ENCODE measurements around the gene KCNQ2. TPM values are rescaled to one million over a fixed set of nuclear protein-coding genes. Genes with fewer than 3 reads are reported as not detected.

Gene KCNQ2
- total and polyA plus RNA-seq, 10 of the 15 experiments (the other 5 are each of a cell fraction or from before 2014, with no cell fraction given) = 0.06 to 0.49 (median 0.26) TPM; not detected in 7

- intact Hi-C loops (cut with micrococcal nuclease; ENCODE audit: unreplicated experiment) = no loop called here
- no peak for ATAC-seq
- POLR2A ChIA-PET = no interaction called here
Measured at GRCh38 chr20:63500902-63501817, 28.7 kb upstream of the KCNQ2 start.

More at GRCh38 chr20:63500902-63501817, 28.7 kb upstream of the KCNQ2 start:
- Histone ChIP-seq H4K20me1 (ENCODE audit: control insufficient read depth, insufficient read depth) (no peaks in the 10 kb centered on the region), H2AFZ (ENCODE audit: control insufficient read depth, low read depth, low read length) (no peak overlapping the region), H3K27ac (ENCODE audit: control insufficient read depth, insufficient read depth) (no peak overlapping the region), H3K9me3 (replicated peaks; ENCODE audit: control insufficient read depth, insufficient read depth, low read length) (no peaks in the 10 kb centered on the region; the same call in 2 of the 3 replicates), H3K4me2 (ENCODE audit: control insufficient read depth, insufficient read depth) (no peak overlapping the region), H3K27me3 (replicated peaks in 1 of 2; ENCODE audit: control insufficient read depth in 2 of 2, insufficient read depth in 2 of 2, low read length in 1 of 2) (peaks cover 1 to 4% of the 10 kb centered on the region in 2 experiments; a peak in 3 of 4 replicates), H3K4me1 (ENCODE audit: control insufficient read depth, insufficient read depth, low read length) (no peaks in the 10 kb centered on the region), H3K4me3 (no peak overlapping the region), H3K36me3 (ENCODE audit: control insufficient read depth in 2 of 2, insufficient read depth in 2 of 2, low read length in 1 of 2) (no peaks in the 10 kb centered on the region), H3K9ac (ENCODE audit: control insufficient read depth, insufficient read depth, low read length) (no peak overlapping the region), H3K79me2 (ENCODE audit: control insufficient read depth, insufficient read depth, low read length) (no peaks in the 10 kb centered on the region)
- 69% methylated on average over 27 of the region's 27 CpGs for WGBS (ENCODE audit: insufficient coverage, insufficient replicate concordance, low lambda C conversion rate, missing lambda C conversion rate)
- TF ChIP-seq SIN3A (IDR thresholded peaks at IDR 0.05; ENCODE audit: low read depth, low read length) = no peak
- TF ChIP-seq, protein P1, sequence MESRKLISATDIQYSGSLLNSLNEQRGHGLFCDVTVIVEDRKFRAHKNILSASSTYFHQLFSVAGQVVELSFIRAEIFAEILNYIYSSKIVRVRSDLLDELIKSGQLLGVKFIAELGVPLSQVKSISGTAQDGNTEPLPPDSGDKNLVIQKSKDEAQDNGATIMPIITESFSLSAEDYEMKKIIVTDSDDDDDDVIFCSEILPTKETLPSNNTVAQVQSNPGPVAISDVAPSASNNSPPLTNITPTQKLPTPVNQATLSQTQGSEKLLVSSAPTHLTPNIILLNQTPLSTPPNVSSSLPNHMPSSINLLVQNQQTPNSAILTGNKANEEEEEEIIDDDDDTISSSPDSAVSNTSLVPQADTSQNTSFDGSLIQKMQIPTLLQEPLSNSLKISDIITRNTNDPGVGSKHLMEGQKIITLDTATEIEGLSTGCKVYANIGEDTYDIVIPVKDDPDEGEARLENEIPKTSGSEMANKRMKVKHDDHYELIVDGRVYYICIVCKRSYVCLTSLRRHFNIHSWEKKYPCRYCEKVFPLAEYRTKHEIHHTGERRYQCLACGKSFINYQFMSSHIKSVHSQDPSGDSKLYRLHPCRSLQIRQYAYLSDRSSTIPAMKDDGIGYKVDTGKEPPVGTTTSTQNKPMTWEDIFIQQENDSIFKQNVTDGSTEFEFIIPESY (IDR thresholded peaks at IDR 0.05) = no peak
- no peak for TF ChIP-seq CBX5 (IDR thresholded peaks at IDR 0.05; ENCODE audit: low read depth)
- no peak for TF ChIP-seq SMAD5 (IDR thresholded peaks at IDR 0.05; ENCODE audit: low read depth)
- TF ChIP-seq SREBF2 (IDR thresholded peaks at IDR 0.05; ENCODE audit: low read length) = no peak
- TF ChIP-seq KAT2A (conservative IDR thresholded peaks at IDR 0.05; ENCODE audit: control insufficient read depth, low read depth, low read length) = no peak
- TF ChIP-seq MEF2A (IDR thresholded peaks at IDR 0.05; ENCODE audit: insufficient read depth, low read depth, low read length) = no peak
- TF ChIP-seq TARDBP (IDR thresholded peaks at IDR 0.05; ENCODE audit: borderline replicate concordance) = no peak
- SMC1A ChIA-PET (ENCODE audit: uncharacterized antibody, unreplicated experiment) = no interaction called here
- FAIRE-seq = no peak
- DNase-seq (ENCODE audit: low read depth, low spot score) = no peak
- in situ Hi-C loops (cut with MboI) = no loop called here
- no TSS peak for BruUV-seq (replicated peaks)
- CTCF ChIA-PET = no interaction called here
- RAD21 ChIA-PET (ENCODE audit: unreplicated experiment) = interaction anchor here (0.6 kb wide), 1 partner anchor 406 kb away, joined by 3 read pairs; no protein-coding TSS in a partner anchor
